Mesenchymal stem cell (in vitro differentiated cells and primary cell): ENCODE results near the gene HAUS3.

Experiments
- DNase-seq: peaks from one replicate; pipeline ENCODE4 v3.0.0-alpha.2; 2013
- H2AFZ ChIP-seq: one replicate; pipeline ENCODE4 v1.6.1; 2013; ENCODE audit warnings: low read depth, mild to moderate bottlenecking, control low read depth, inconsistent platforms, low read length, moderate library complexity
- H2AK5ac ChIP-seq: 2 replicates; pipeline ENCODE4 v1.6.1; 2013; ENCODE audit warnings: low read length, moderate library complexity, mild to moderate bottlenecking, inconsistent platforms; ENCODE audit not compliant: severe bottlenecking
- H2BK120ac ChIP-seq: one replicate; pipeline ENCODE4 v1.6.1; 2013; ENCODE audit warnings: low read depth, mild to moderate bottlenecking, inconsistent platforms, low read length, moderate library complexity
- H2BK12ac ChIP-seq, 2 experiments: one replicate each; pipeline ENCODE4 v1.6.1; 2013; ENCODE audit warnings: inconsistent platforms in 2 of 2, low read length in 2 of 2, mild to moderate bottlenecking in 2 of 2, moderate library complexity in 2 of 2, control low read depth in 1 of 2
- H2BK15ac ChIP-seq: one replicate; pipeline ENCODE4 v1.6.1; 2013; ENCODE audit warnings: mild to moderate bottlenecking, low read depth, inconsistent platforms; ENCODE audit not compliant: poor library complexity, severe bottlenecking
- H2BK5ac ChIP-seq: 2 replicates; pipeline ENCODE4 v1.6.1; 2013; ENCODE audit warnings: low read depth, mild to moderate bottlenecking, low read length, control low read depth, inconsistent platforms; ENCODE audit not compliant: poor library complexity, severe bottlenecking
- H3K14ac ChIP-seq, 2 experiments: one replicate each; pipeline ENCODE4 v1.6.1; 2013; ENCODE audit warnings: inconsistent platforms in 2 of 2, low read length in 2 of 2, control low read depth in 1 of 2, mild to moderate bottlenecking in 1 of 2, moderate library complexity in 1 of 2
- H3K18ac ChIP-seq, 2 experiments: one replicate each; pipeline ENCODE4 v1.6.1; 2013; ENCODE audit warnings: inconsistent platforms in 2 of 2, low read length in 2 of 2, control low read depth in 1 of 2, low read depth in 1 of 2, mild to moderate bottlenecking in 1 of 2
- H3K23ac ChIP-seq, 2 experiments: one replicate each; pipeline ENCODE4 v1.6.1; 2013; ENCODE audit warnings: inconsistent platforms in 2 of 2, low read length in 2 of 2, mild to moderate bottlenecking in 2 of 2, moderate library complexity in 2 of 2, control low read depth in 1 of 2
- H3K27ac ChIP-seq: 2 replicates; pipeline ENCODE4 v1.5.1; 2013; ENCODE audit warnings: mild to moderate bottlenecking, moderate library complexity, low read length, control low read depth, inconsistent platforms; ENCODE audit not compliant: poor library complexity, severe bottlenecking
- H3K27me3 ChIP-seq, 2 experiments: 2 replicates each; pipeline versions ENCODE4 v1.6.1 to v1.7.0; 2013; ENCODE audit warnings: low read length in 2 of 2, mild to moderate bottlenecking in 2 of 2, moderate library complexity in 2 of 2, control low read depth in 1 of 2, inconsistent platforms in 1 of 2; ENCODE audit not compliant: control insufficient read depth in 1 of 2, insufficient read depth in 1 of 2
- H3K36me3 ChIP-seq, 2 experiments: 2 replicates each; pipeline versions ENCODE4 v1.6.1 to v1.7.0; 2013; ENCODE audit warnings: low read length in 2 of 2, control low read depth in 1 of 2, inconsistent platforms in 1 of 2, low read depth in 1 of 2, mild to moderate bottlenecking in 1 of 2; ENCODE audit not compliant: insufficient read depth in 2 of 2, control insufficient read depth in 1 of 2
- H3K4ac ChIP-seq, 2 experiments: one replicate each; pipeline ENCODE4 v1.6.1; 2013; ENCODE audit warnings: inconsistent platforms in 2 of 2, low read length in 2 of 2, mild to moderate bottlenecking in 2 of 2, moderate library complexity in 2 of 2, control low read depth in 1 of 2, low read depth in 1 of 2
- H3K4me1 ChIP-seq: 2 replicates; pipeline ENCODE4 v1.6.1; 2013; ENCODE audit warnings: low read depth, low read length, control low read depth; ENCODE audit not compliant: control insufficient read depth, insufficient read depth
- H3K4me2 ChIP-seq: 2 replicates; pipeline ENCODE4 v1.6.1; 2013; ENCODE audit warnings: low read length, mild to moderate bottlenecking, inconsistent platforms; ENCODE audit not compliant: poor library complexity, severe bottlenecking
- H3K4me3 ChIP-seq, 2 experiments: 2 replicates each; pipeline versions ENCODE4 v1.5.1 to v1.7.0; 2013; ENCODE audit warnings: low read length in 2 of 2, mild to moderate bottlenecking in 2 of 2, control low read depth in 1 of 2, low read depth in 1 of 2; ENCODE audit not compliant: insufficient read depth in 1 of 2
- H3K79me1 ChIP-seq: replicated peaks from 2 replicates; pipeline ENCODE4 v1.6.1; 2013; ENCODE audit warnings: mild to moderate bottlenecking, control low read depth, low read length, inconsistent platforms; ENCODE audit not compliant: poor library complexity, severe bottlenecking
- H3K9ac ChIP-seq: 2 replicates; pipeline ENCODE4 v1.7.0; 2013; ENCODE audit warnings: mild to moderate bottlenecking, low read length, moderate library complexity
- H3K9me3 ChIP-seq: 2 replicates; pipeline ENCODE4 v1.7.0; 2013; ENCODE audit warnings: mild to moderate bottlenecking, low read length; ENCODE audit not compliant: control insufficient read depth
- H4K8ac ChIP-seq: one replicate; pipeline ENCODE4 v1.6.1; 2013; ENCODE audit warnings: inconsistent platforms, mild to moderate bottlenecking, low read length, moderate library complexity
- H4K91ac ChIP-seq: one replicate; pipeline ENCODE4 v1.6.1; 2013; ENCODE audit warnings: mild to moderate bottlenecking, low read length, inconsistent platforms
- WGBS: methylation state at CpG from one replicate; pipeline ENCODE4 v1.1.7; 2013; ENCODE audit warnings: mixed read lengths; 5-methylcytosine and 5-hydroxymethylcytosine counted together

HAUS3 gene

DNA sequence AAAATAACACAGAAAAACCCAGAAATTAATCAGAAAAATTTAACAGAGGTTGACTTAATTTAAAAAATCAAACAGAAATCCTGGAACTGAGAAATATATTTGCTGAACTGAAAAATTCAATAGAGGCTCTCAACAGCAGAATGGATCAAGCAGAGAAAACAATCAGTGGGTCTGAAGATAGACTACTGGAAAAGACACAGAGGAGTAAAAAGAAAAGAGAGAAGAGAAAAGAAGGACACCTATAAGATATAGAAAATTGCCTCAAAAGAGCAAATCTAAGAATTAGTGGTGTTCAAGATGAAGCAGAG, 55.1 kb downstream of the HAUS3 start:
- Histone ChIP-seq H2BK5ac (no peak overlapping the region), H3K4me3 (no peak overlapping the region), H3K4me2 (no peak overlapping the region), H3K79me1 (no peaks in the 10 kb centered on the region), H3K4me1 (no peaks in the 10 kb centered on the region), H2AFZ (no peak overlapping the region), H3K4ac (no peak overlapping the region), H3K36me3 (no peaks in the 10 kb centered on the region), H3K23ac (no peak overlapping the region), H2BK15ac (no peak overlapping the region), H3K18ac (no peak overlapping the region), H4K8ac (no peak overlapping the region), H3K9ac (no peak overlapping the region), H3K27ac (no peak overlapping the region), H2AK5ac (no peak overlapping the region), H3K27me3 (no peaks in the 10 kb centered on the region), H3K14ac (no peak overlapping the region), H4K91ac (no peak overlapping the region), H3K9me3 (peaks cover 7% of the 10 kb centered on the region), H2BK12ac (no peak overlapping the region), H2BK120ac (no peak overlapping the region)
- DNase-seq, result no peak

DNA sequence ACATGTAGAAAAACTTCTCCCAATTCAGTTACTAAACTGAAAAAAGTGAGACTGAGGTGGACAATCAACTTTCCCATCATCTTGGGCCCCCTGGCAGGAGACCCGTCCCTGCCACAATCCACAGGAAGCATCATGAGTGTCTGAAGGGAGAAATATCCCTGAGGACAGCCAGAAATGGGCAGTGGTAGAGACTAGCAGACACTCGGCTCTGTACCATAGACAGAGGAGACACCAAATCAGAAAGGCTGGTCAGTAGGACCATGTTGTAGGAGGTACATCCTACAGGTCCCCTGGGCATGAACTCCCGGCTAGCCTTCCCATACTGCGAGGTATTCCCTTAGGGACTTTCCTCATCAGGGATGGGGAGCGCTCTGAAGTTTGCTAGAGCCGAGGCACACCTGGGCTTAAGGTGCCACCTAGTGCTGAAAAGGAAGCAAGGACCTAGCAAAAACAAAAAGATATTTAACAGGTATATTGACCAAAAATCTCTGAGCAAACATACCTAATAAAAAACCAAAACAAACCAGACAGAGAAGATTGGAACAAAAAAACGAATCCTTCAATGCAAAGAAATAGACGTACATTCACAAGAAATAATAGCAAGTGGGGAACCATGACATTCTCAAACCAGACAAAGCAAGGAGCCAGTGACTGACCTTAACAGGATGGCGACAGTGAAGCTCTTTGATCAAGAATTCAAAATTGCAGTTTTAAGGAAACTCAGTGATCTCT, 55.6 kb downstream of the HAUS3 start:
- H4K8ac ChIP-seq, result no peak overlapping the region
- no peak overlapping the region for H2BK12ac ChIP-seq
- H3K9me3 ChIP-seq, result peaks cover 7% of the 10 kb centered on the region
- no peak overlapping the region for H2BK120ac ChIP-seq
- H4K91ac ChIP-seq, result no peak overlapping the region
- H2BK5ac ChIP-seq, result no peak overlapping the region
- H3K4ac ChIP-seq, result no peak overlapping the region
- no peak overlapping the region for H3K23ac ChIP-seq
- no peaks in the 10 kb centered on the region for H3K4me1 ChIP-seq
- no peak overlapping the region for H2AFZ ChIP-seq
- no peak overlapping the region for H3K9ac ChIP-seq
- H2AK5ac ChIP-seq, result no peak overlapping the region
- H3K79me1 ChIP-seq, result no peaks in the 10 kb centered on the region
- H3K14ac ChIP-seq, result no peak overlapping the region
- no peak overlapping the region for H3K4me2 ChIP-seq
- H2BK15ac ChIP-seq, result no peak overlapping the region
- no peak overlapping the region for H3K18ac ChIP-seq
- no peaks in the 10 kb centered on the region for H3K36me3 ChIP-seq
- no peak overlapping the region for H3K4me3 ChIP-seq
- peak; percentile 29 for DNase-seq
- H3K27me3 ChIP-seq, result no peaks in the 10 kb centered on the region
- H3K27ac ChIP-seq, result no peak overlapping the region
- WGBS, result 46% methylated on average over 8 of the region's 9 CpGs

DNA sequence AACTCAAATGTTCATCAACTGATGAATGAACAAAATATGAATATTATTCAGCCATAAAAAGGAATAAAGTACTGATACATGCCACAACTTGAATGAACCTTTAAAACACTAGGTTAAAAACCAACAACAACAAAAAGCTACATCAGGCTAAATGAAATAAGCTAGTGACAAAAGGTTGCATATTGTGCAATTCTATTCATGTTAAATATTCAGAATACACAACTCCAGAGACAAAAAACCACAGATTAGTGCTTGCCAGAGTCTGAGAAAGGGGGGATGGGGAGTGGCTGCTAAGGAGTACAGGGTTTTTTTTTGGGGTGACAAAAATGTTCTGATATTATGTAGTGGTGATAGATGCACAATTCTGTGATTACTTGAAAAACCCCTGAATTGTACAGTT, 58.5 kb downstream of the HAUS3 start:
- no peak overlapping the region for H3K23ac ChIP-seq
- no peak overlapping the region for H3K9ac ChIP-seq
- H2BK12ac ChIP-seq, result no peak overlapping the region
- H3K79me1 ChIP-seq, result no peaks in the 10 kb centered on the region
- no peaks in the 10 kb centered on the region for H3K27me3 ChIP-seq
- H3K4me3 ChIP-seq, result no peak overlapping the region
- H2BK120ac ChIP-seq, result no peak overlapping the region
- no peak for DNase-seq
- no peak overlapping the region for H3K27ac ChIP-seq
- H3K36me3 ChIP-seq, result peaks cover 0 to 3% of the 10 kb centered on the region in 2 experiments
- H3K18ac ChIP-seq, result no peak overlapping the region
- H2AFZ ChIP-seq, result no peak overlapping the region
- no peaks in the 10 kb centered on the region for H3K4me1 ChIP-seq
- no peak overlapping the region for H3K14ac ChIP-seq
- H2BK15ac ChIP-seq, result no peak overlapping the region
- H4K8ac ChIP-seq, result no peak overlapping the region
- no peak overlapping the region for H3K4ac ChIP-seq
- H2AK5ac ChIP-seq, result no peak overlapping the region
- H2BK5ac ChIP-seq, result no peak overlapping the region
- H4K91ac ChIP-seq, result no peak overlapping the region
- H3K9me3 ChIP-seq, result peaks cover 7% of the 10 kb centered on the region
- no peak overlapping the region for H3K4me2 ChIP-seq

DNA sequence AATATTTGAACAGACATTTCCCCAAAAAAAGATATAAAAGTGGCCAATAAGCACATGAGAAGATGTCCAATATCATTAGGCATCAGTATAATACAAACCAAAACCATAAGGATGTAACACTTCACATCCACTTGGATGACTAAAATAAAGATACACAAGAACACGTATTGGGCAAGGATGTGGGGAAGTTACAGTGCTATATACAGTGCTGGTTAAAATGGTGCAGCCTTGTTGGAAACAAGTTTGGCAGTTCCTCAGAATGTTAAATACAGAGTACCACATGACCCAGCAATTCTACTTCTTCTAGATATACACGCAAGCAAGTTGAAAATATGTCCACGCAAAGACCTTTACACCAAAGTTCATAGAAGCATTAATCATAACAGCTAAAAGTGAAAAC, 58.9 kb downstream of the HAUS3 start:
- no peak overlapping the region for H2BK120ac ChIP-seq
- H3K9ac ChIP-seq, result no peak overlapping the region
- peaks cover 7% of the 10 kb centered on the region for H3K9me3 ChIP-seq
- no peak overlapping the region for H2AK5ac ChIP-seq
- no peak overlapping the region for H2BK15ac ChIP-seq
- no peaks in the 10 kb centered on the region for H3K4me1 ChIP-seq
- no peak overlapping the region for H3K18ac ChIP-seq
- no peak overlapping the region for H2AFZ ChIP-seq
- no peak overlapping the region for H3K14ac ChIP-seq
- WGBS, result 100% methylated on average over 1 of the region's 3 CpGs
- no peak overlapping the region for H2BK12ac ChIP-seq
- H4K8ac ChIP-seq, result no peak overlapping the region
- H3K4me2 ChIP-seq, result no peak overlapping the region
- no peaks in the 10 kb centered on the region for H3K79me1 ChIP-seq
- H3K4ac ChIP-seq, result no peak overlapping the region
- H3K27ac ChIP-seq, result no peak overlapping the region
- peaks cover 0 to 3% of the 10 kb centered on the region in 2 experiments for H3K36me3 ChIP-seq
- no peak overlapping the region for H3K23ac ChIP-seq
- no peak overlapping the region for H2BK5ac ChIP-seq
- no peak overlapping the region for H4K91ac ChIP-seq
- no peak overlapping the region for H3K4me3 ChIP-seq
- peak; percentile 7 for DNase-seq
- no peaks in the 10 kb centered on the region for H3K27me3 ChIP-seq
